WTC11 (cell line): Measurements from ENCODE around the gene BGN. TPM values are rescaled to one million over a fixed set of nuclear protein-coding genes. Genes with fewer than 3 reads are reported as not detected.

ENCODE experiments used
- ATAC-seq: fragments of 200-7000 bp; cut with Tn5 transposase; 2 replicates; pipeline ENCODE4 v1.10.0; 2021; ENCODE audit warnings: mild to moderate bottlenecking, moderate library complexity
- CTCF ChIA-PET: fragments of 300-600 bp; sonication (Branson Sonifier 250); formaldehyde crosslinking; loops from one replicate; lab custom pipeline; 2021; ENCODE audit warnings: antibody characterized with exemption; lab: Charles Lee
- POLR2A ChIA-PET: fragments of 350-600 bp; sonication (Branson Sonifier 250); formaldehyde crosslinking; loops from one replicate; lab custom pipeline; 2021; ENCODE audit warnings: antibody characterized with exemption; lab: Charles Lee
- DNase-seq: peaks from one replicate; pipeline ENCODE4 v3.0.0; 2021; ENCODE audit warnings: low spot score
- H3K27ac Mint-ChIP-seq: 2 replicates; pipeline ENCODE4 v1.8.0; 2021; ENCODE audit warnings: mixed read lengths
- H3K27me3 Mint-ChIP-seq: 2 replicates; pipeline ENCODE4 v1.8.0; 2021; ENCODE audit warnings: low read depth, mild to moderate bottlenecking, moderate library complexity, mixed read lengths
- H3K36me3 Mint-ChIP-seq: 2 replicates; pipeline ENCODE4 v1.8.0; 2021; ENCODE audit warnings: mixed read lengths
- H3K4me1 Mint-ChIP-seq: 2 replicates; pipeline ENCODE4 v1.8.0; 2022; ENCODE audit warnings: mixed read lengths
- H3K4me3 Mint-ChIP-seq: 2 replicates; pipeline ENCODE4 v1.8.0; 2021; ENCODE audit warnings: mild to moderate bottlenecking, moderate library complexity, mixed read lengths
- H3K9me3 Mint-ChIP-seq: 2 replicates; pipeline ENCODE4 v1.8.0; 2021; ENCODE audit warnings: mixed read lengths
- ATF1 ChIP-seq: sonication (generic); formaldehyde crosslinking; IDR thresholded peaks from 2 replicates; pipeline ENCODE4 v1.8.1; 2023; ENCODE audit warnings: mild to moderate bottlenecking, moderate library complexity, missing genetic modification reagents
- ESRRA ChIP-seq: sonication (generic); formaldehyde crosslinking; IDR thresholded peaks from 2 replicates; pipeline ENCODE4 v1.8.1; 2022; ENCODE audit warnings: mild to moderate bottlenecking, missing genetic modification reagents, borderline replicate concordance
- ETV6 ChIP-seq: sonication (generic); formaldehyde crosslinking; IDR thresholded peaks from 2 replicates; pipeline ENCODE4 v1.8.1; 2022; ENCODE audit warnings: mild to moderate bottlenecking, missing genetic modification reagents
- FOXJ3 ChIP-seq: sonication (generic); formaldehyde crosslinking; IDR thresholded peaks from 2 replicates; pipeline ENCODE4 v1.9.0; 2021; ENCODE audit warnings: missing genetic modification reagents, mild to moderate bottlenecking, borderline replicate concordance
- GRHL2 ChIP-seq: fragments of 250-450 bp; sonication (Bioruptor Pico); IDR thresholded peaks from 2 replicates; pipeline ENCODE4 v1.8.0; 2022; ENCODE audit warnings: mild to moderate bottlenecking, moderate library complexity; ENCODE audit not compliant: insufficient replicate concordance, severe bottlenecking
- GTF2I ChIP-seq: fragments of 250-450 bp; sonication (Bioruptor Pico); conservative IDR thresholded peaks from 2 replicates; pipeline ENCODE4 v1.4.0; 2021; ENCODE audit warnings: mild to moderate bottlenecking
- IRF2 ChIP-seq: sonication (generic); formaldehyde crosslinking; IDR thresholded peaks from 2 replicates; pipeline ENCODE4 v1.8.0; 2022; ENCODE audit warnings: low read depth, missing genetic modification reagents, borderline replicate concordance
- JAZF1 ChIP-seq: fragments of 250-450 bp; sonication (Bioruptor Pico); IDR thresholded peaks from 2 replicates; pipeline ENCODE4 v1.9.0; 2021; ENCODE audit warnings: moderate library complexity, mild to moderate bottlenecking, inconsistent platforms
- NFATC4 ChIP-seq: fragments of 250-450 bp; sonication (Bioruptor Pico); IDR thresholded peaks from 2 replicates; pipeline ENCODE4 v1.9.0; 2021; ENCODE audit warnings: mild to moderate bottlenecking
- NR1H2 ChIP-seq: sonication (generic); formaldehyde crosslinking; IDR thresholded peaks from 2 replicates; pipeline ENCODE4 v1.9.0; 2021; ENCODE audit warnings: mild to moderate bottlenecking, moderate library complexity, missing genetic modification reagents
- RELA ChIP-seq: sonication (generic); formaldehyde crosslinking; IDR thresholded peaks from 2 replicates; pipeline ENCODE4 v1.8.1; 2022; ENCODE audit warnings: missing genetic modification reagents, mild to moderate bottlenecking, borderline replicate concordance
- SMAD4 ChIP-seq: sonication (generic); formaldehyde crosslinking; IDR thresholded peaks from 2 replicates; pipeline ENCODE4 v1.8.0; 2022; ENCODE audit warnings: mild to moderate bottlenecking, missing genetic modification reagents
- TCF7 ChIP-seq: sonication (generic); formaldehyde crosslinking; IDR thresholded peaks from 2 replicates; pipeline ENCODE4 v1.8.0; 2022; ENCODE audit warnings: mild to moderate bottlenecking, low read depth, missing genetic modification reagents, moderate library complexity
- TP53 ChIP-seq: sonication (generic); formaldehyde crosslinking; IDR thresholded peaks from 2 replicates; pipeline ENCODE4 v1.8.1; 2023; ENCODE audit warnings: mild to moderate bottlenecking, missing genetic modification reagents
- ZNF317 ChIP-seq: sonication (generic); formaldehyde crosslinking; IDR thresholded peaks from 2 replicates; pipeline ENCODE4 v1.8.1; 2023; ENCODE audit warnings: low read depth, mild to moderate bottlenecking, moderate library complexity, missing genetic modification reagents, borderline replicate concordance
- ZNF671 ChIP-seq: fragments of 250-450 bp; sonication (Bioruptor Pico); IDR thresholded peaks from 2 replicates; pipeline ENCODE4 v1.8.0; 2021; ENCODE audit warnings: mild to moderate bottlenecking
- total RNA-seq: library from RNA; stranded (reverse); gene quantifications from 3 replicates; pipeline ENCODE4 v1.2.3, GENCODE V29; 2021
- TF ChIP-seq, protein P1 (sequence below): sonication (generic); formaldehyde crosslinking; IDR thresholded peaks from 2 replicates; pipeline ENCODE4 v1.8.1; 2022; ENCODE audit warnings: missing genetic modification reagents, borderline replicate concordance
- TF ChIP-seq, protein P2 (sequence below): fragments of 250-450 bp; sonication (Bioruptor Pico); IDR thresholded peaks from 2 replicates; pipeline ENCODE4 v1.9.0; 2021; ENCODE audit warnings: mild to moderate bottlenecking
- TF ChIP-seq, protein P3 (sequence below): sonication (generic); formaldehyde crosslinking; conservative IDR thresholded peaks from 2 replicates; pipeline ENCODE4 v1.8.1; 2023; ENCODE audit warnings: mild to moderate bottlenecking, low read depth, missing genetic modification reagents, moderate library complexity
- TF ChIP-seq, protein P4 (sequence below): sonication (generic); formaldehyde crosslinking; IDR thresholded peaks from 2 replicates; pipeline ENCODE4 v1.8.0; 2022; ENCODE audit warnings: mild to moderate bottlenecking, missing genetic modification reagents
- TF ChIP-seq, protein P5 (sequence below): fragments of 200-600 bp; IDR thresholded peaks from 2 replicates; pipeline ENCODE4 v1.8.0; 2022; ENCODE audit warnings: antibody characterized with exemption

BGN gene
- total RNA-seq, 1 experiment from 2014 or later: 1.8 TPM

DNA sequence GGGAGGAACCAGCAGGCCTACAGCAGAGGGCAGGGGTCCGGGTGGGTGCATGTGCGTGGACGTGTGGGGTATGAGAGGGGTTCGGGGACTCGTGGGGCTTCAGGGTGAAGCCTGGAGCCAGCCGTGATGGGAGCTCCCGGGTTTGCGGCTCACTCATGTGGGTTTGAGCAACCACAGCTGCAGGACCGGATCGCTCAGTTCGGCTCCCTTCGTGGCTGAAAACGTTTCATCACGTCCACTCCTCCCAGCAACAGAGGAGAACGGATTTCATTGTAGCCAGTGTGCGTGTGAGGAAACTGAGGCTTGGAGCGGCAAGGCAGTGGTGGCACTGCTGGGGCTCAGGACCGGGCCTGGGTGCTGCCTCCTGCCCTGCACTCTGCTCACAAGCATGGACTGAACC is 10.6 kb downstream of the BGN start:
- Mint-ChIP-seq H3K36me3 (no peaks in the 10 kb centered on the region), H3K9me3 (peaks cover 6% of the 10 kb centered on the region; the same call in 1 of the 2 replicates), H3K4me3 (no peak overlapping the region), H3K27me3 (no peaks in the 10 kb centered on the region), H3K4me1 (no peaks in the 10 kb centered on the region), H3K27ac (no peak overlapping the region)
- DNase-seq: no peak
- TF ChIP-seq, protein P1, sequence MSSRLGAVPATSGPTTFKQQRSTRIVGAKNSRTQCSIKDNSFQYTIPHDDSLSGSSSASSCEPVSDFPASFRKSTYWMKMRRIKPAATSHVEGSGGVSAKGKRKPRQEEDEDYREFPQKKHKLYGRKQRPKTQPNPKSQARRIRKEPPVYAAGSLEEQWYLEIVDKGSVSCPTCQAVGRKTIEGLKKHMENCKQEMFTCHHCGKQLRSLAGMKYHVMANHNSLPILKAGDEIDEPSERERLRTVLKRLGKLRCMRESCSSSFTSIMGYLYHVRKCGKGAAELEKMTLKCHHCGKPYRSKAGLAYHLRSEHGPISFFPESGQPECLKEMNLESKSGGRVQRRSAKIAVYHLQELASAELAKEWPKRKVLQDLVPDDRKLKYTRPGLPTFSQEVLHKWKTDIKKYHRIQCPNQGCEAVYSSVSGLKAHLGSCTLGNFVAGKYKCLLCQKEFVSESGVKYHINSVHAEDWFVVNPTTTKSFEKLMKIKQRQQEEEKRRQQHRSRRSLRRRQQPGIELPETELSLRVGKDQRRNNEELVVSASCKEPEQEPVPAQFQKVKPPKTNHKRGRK (CRISPR knock-in tag): no peak
- TF ChIP-seq NR1H2 (CRISPR knock-in tag) (no peak), TCF7 (no peak), ESRRA (CRISPR knock-in tag) (no peak), IRF2 (CRISPR knock-in tag) (no peak), GRHL2 (no peak), ZNF671 (CRISPR knock-in tag) (no peak), SMAD4 (CRISPR knock-in tag) (no peak), ZNF317 (CRISPR knock-in tag) (no peak), ETV6 (CRISPR knock-in tag) (no peak), FOXJ3 (no peak), JAZF1 (no peak), GTF2I (no peak), NFATC4 (CRISPR knock-in tag) (no peak), TP53 (CRISPR knock-in tag) (no peak), ATF1 (CRISPR knock-in tag) (no peak), RELA (CRISPR knock-in tag) (no peak)
- TF ChIP-seq, protein P2, sequence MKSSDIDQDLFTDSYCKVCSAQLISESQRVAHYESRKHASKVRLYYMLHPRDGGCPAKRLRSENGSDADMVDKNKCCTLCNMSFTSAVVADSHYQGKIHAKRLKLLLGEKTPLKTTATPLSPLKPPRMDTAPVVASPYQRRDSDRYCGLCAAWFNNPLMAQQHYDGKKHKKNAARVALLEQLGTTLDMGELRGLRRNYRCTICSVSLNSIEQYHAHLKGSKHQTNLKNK (CRISPR knock-in tag): no peak
- TF ChIP-seq, protein P3, sequence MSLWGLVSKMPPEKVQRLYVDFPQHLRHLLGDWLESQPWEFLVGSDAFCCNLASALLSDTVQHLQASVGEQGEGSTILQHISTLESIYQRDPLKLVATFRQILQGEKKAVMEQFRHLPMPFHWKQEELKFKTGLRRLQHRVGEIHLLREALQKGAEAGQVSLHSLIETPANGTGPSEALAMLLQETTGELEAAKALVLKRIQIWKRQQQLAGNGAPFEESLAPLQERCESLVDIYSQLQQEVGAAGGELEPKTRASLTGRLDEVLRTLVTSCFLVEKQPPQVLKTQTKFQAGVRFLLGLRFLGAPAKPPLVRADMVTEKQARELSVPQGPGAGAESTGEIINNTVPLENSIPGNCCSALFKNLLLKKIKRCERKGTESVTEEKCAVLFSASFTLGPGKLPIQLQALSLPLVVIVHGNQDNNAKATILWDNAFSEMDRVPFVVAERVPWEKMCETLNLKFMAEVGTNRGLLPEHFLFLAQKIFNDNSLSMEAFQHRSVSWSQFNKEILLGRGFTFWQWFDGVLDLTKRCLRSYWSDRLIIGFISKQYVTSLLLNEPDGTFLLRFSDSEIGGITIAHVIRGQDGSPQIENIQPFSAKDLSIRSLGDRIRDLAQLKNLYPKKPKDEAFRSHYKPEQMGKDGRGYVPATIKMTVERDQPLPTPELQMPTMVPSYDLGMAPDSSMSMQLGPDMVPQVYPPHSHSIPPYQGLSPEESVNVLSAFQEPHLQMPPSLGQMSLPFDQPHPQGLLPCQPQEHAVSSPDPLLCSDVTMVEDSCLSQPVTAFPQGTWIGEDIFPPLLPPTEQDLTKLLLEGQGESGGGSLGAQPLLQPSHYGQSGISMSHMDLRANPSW (CRISPR knock-in tag): no peak
- TF ChIP-seq, protein P4, sequence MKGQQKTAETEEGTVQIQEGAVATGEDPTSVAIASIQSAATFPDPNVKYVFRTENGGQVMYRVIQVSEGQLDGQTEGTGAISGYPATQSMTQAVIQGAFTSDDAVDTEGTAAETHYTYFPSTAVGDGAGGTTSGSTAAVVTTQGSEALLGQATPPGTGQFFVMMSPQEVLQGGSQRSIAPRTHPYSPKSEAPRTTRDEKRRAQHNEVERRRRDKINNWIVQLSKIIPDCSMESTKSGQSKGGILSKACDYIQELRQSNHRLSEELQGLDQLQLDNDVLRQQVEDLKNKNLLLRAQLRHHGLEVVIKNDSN: no peak
- POLR2A ChIA-PET: no interaction called here
- ATAC-seq: no peak
- CTCF ChIA-PET: interaction anchor here (0.6 to 3.3 kb wide), 2 partner anchors 29 to 45 kb away, joined by 3 to 41 read pairs; no protein-coding TSS in a partner anchor

DNA sequence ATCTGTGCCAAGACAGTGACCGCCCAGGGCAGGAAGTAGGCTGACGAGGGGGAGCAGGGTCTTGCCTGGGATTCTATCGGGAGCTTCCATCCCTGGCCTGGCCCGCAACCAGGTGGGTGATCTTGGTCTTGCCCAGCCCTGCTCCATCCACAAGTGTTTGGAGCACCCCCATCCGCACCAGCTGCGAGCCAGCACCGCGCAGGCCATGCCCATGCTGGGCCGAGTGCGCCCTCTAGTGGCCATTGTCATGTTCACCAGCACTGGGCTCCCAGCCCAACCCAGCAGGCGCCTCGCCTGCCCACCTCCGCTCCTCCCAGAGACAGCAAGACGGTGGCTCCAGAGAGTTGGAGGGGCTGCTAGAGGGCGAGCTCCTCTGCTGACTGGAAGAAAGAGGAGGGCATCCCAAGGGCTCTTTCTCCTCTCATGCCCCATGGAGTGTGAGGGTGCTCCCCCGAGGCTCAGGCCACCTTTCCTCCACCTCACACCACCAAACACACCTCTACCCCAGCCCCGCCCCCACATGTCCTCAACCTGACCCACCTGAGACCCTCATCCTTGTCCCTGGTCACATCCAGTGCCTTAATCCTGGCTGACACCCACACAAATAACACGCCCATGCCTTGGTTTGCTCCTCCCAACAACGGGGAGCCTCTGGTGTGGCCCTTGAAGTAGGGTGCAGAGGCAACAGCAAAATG is 12.9 kb downstream of the BGN start:
- ChIA-PET POLR2A (no interaction called here), CTCF (interaction anchor here (0.6 to 4.2 kb wide), 25 partner anchors 8 to 566 kb away, joined by 3 to 54 read pairs (median 5); partner anchors contain the start of genes ATP2B3, BGN and HAUS7)
- Mint-ChIP-seq H3K36me3 (no peaks in the 10 kb centered on the region), H3K27ac (no peak overlapping the region), H3K27me3 (no peaks in the 10 kb centered on the region), H3K4me3 (no peak overlapping the region), H3K4me1 (0 out of 2 replicates have a peak, but pooled peaks cover 2% of the 10 kb centered on the region), H3K9me3 (no peaks in the 10 kb centered on the region)
- ATAC-seq (peak; percentile 96), DNase-seq (peak; percentile 86)
- TF ChIP-seq GTF2I: no peak
- TF ChIP-seq, protein P5, sequence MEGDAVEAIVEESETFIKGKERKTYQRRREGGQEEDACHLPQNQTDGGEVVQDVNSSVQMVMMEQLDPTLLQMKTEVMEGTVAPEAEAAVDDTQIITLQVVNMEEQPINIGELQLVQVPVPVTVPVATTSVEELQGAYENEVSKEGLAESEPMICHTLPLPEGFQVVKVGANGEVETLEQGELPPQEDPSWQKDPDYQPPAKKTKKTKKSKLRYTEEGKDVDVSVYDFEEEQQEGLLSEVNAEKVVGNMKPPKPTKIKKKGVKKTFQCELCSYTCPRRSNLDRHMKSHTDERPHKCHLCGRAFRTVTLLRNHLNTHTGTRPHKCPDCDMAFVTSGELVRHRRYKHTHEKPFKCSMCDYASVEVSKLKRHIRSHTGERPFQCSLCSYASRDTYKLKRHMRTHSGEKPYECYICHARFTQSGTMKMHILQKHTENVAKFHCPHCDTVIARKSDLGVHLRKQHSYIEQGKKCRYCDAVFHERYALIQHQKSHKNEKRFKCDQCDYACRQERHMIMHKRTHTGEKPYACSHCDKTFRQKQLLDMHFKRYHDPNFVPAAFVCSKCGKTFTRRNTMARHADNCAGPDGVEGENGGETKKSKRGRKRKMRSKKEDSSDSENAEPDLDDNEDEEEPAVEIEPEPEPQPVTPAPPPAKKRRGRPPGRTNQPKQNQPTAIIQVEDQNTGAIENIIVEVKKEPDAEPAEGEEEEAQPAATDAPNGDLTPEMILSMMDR: peak; percentile 71
